GM13977 (cell line): Measurements from ENCODE around the gene KLC4.

Experiments
- DNase-seq: peaks from one replicate; pipeline ENCODE4 v3.0.0; 2012; ENCODE audit warnings: low spot score
- CTCF ChIP-seq: IDR thresholded peaks from 2 replicates; pipeline ENCODE4 v1.5.1; 2012; ENCODE audit warnings: mild to moderate bottlenecking, control low read depth; ENCODE audit not compliant: insufficient read depth; ENCODE audit errors: extremely low read depth, missing control alignments
- in situ Hi-C: fragments of 300-500 bp; cut with MboI; formaldehyde crosslinking; loops from one replicate; pipeline ENCODE4 v1.12.0; 2022; ENCODE audit warnings: low sequenced_read_pairs, low pct_unique_long_range_greater_than_20kb, mixed read lengths, inconsistent platforms; ENCODE audit not compliant: unreplicated experiment

KLC4 gene

GRCh38 chr6:43053545-43054205 lies 5.8 kb upstream of the KLC4 start, which contains the start of gene CUL7:
CUL7 (minus strand) TSS chr6:43053851; CDS start chr6:43052788, 1,063 bp downstream.
- in situ Hi-C loops = no loop called here
- no peak for TF ChIP-seq CTCF
- peak; percentile 97 for DNase-seq

- in situ Hi-C loops = no loop called here
- no peak for DNase-seq
- no peak for TF ChIP-seq CTCF
Measured at GRCh38 chr6:43054206-43054943, 5.1 kb upstream of the KLC4 start.

GRCh38 chr6:43055966-43056365 lies 3.5 kb upstream of the KLC4 start:
- no peak for TF ChIP-seq CTCF
- no peak for DNase-seq
- in situ Hi-C loops = no loop called here

GRCh38 chr6:43058531-43058930 lies 900 bp upstream of the KLC4 start:
- no peak for TF ChIP-seq CTCF
- in situ Hi-C loops = no loop called here
- no peak for DNase-seq

GRCh38 chr6:43060034-43060754 lies 763 bp downstream of the KLC4 start:
- TF ChIP-seq CTCF = no peak
- in situ Hi-C loops = no loop called here
- DNase-seq = no peak

GRCh38 chr6:43060755-43061633 lies 1.6 kb downstream of the KLC4 start:
- DNase-seq = no peak
- no peak for TF ChIP-seq CTCF
- in situ Hi-C loops = no loop called here
